DMS153 treated with DMSO at 0.1 percent for 48 hours (cell line): ENCODE data around the gene WBP4.
A peak's percentile ranks its signal among the peaks of the same experiment; 100 is the strongest.
"Not testable (repeated sequence)": the region's sequence is repeated elsewhere in the genome, so short reads cannot be mapped to it uniquely, and the experiment has no call there.

Experiments
- DNase-seq: peaks from one replicate; lab custom pipeline; 2025; ENCODE audit not compliant: unreplicated experiment; lab: John Stamatoyannopoulos, UW

Gene WBP4

GRCh38 chr13:41042419-41042818 lies 18.9 kb upstream of the WBP4 start:
- not testable (repeated sequence) for DNase-seq

DNA sequence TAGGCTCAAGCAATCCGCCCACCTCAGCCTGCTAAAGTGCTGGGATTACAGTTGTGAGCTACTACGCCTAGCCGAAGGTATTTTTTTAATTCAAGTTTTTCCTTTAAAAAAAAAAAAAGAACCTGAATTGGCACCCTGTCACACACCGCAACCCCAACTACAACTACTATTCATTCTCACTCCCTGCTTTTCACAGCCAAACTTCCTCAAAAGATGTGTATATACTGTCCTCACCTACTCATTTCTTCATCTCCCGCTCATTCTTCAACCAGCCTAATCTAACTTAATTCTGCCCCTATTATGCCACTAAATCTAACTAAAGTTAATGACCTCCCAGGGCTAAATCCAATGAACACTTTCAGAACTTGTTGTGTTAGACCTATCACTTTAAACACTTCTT lies 12.7 kb upstream of the WBP4 start:
- no peak for DNase-seq

GRCh38 chr13:41049480-41050440 lies 11.5 kb upstream of the WBP4 start:
- DNase-seq = no peak

- no peak for DNase-seq
Measured at GRCh38 chr13:41052441-41052840, 8.9 kb upstream of the WBP4 start.

DNA sequence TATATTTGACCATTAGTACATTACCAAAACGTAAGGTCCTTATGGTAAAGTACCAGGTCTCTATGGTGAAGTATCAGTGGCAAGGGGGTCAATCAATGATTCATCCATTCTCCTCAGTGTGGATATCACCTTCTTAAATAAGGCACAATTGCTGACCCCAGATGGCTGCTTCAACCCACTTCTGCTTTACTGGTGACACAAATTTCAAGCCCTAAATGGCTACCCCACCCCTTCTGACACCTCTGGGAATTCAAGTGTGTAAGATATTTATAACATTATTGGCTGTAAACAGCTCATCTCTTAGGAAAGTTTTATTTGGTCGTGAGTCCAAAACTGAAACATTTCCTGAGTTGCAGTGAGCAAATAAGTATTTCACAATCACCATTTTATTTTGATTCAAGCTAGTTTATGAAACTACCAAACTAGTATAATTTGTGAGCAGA lies 7.9 kb upstream of the WBP4 start:
- no peak for DNase-seq

- DNase-seq = peak; percentile 66
Measured at GRCh38 chr13:41054212-41054877, 7.0 kb upstream of the WBP4 start.

DNA sequence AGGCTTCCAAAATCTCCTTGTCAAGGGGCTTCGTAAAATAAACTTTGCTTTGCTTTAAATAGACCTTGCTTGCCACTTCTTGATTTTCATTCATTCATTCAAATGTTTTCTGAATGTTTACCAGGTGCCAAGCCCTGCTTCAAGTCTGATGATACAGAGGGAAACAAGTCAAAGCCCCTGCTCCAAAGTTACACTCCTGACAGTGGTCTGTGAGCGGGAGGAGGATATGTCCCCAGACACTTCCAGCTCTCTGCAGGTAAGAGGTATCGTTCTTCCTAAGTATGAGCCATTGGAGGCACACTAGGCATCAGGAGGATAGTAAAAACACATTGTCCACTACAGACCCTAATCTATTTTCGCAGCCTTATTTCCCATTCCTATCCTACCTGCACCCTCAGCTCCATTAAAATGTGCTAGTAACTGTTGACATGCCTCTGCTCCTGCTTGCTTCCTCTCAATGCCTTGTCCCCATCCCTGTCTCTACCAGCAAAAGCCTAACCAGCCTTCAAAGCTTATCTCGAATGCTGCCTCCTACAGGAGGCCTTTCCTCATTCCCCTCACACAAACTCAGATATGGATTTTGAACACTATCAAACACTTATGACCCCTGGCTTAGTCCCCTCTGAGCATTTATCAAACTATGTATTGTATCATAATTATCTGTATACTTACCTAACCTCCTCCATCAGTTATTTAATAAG lies 6.2 kb upstream of the WBP4 start:
- DNase-seq = no peak

DNA sequence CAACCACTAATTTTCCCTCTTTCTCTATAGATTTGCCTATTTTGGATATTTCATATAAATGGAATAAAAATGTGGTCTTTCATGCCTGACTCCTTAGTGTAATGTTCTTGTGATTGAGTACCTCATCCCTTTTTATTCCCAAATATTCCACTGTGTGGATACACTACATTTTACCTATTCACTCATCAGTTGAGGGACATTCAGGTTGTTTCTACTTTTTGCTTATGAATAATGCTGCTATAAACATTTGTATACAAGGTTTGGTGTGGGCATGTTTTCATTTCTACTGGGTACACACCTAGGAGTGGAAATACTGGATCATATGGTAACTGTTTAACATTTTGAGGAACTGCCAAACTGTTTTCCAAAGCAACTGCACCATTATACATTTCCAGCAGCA lies 5.1 kb upstream of the WBP4 start:
- DNase-seq = no peak

- DNase-seq = no peak
Measured at GRCh38 chr13:41056826-41057711, 4.2 kb upstream of the WBP4 start.

- DNase-seq = no peak
Measured at GRCh38 chr13:41058295-41059070, 2.8 kb upstream of the WBP4 start.

- DNase-seq = peak; percentile 47
Measured at GRCh38 chr13:41059456-41060081, 1.7 kb upstream of the WBP4 start.

- DNase-seq = peak; percentile 74
Measured at GRCh38 chr13:41060082-41060723, 1.1 kb upstream of the WBP4 start.

GRCh38 chr13:41060724-41061074 lies 610 bp upstream of the WBP4 start:
- DNase-seq = peak; percentile 74

- no peak for DNase-seq
Measured at GRCh38 chr13:41061914-41062837, 867 bp downstream of the WBP4 start.

- no peak for DNase-seq
Measured at GRCh38 chr13:41064493-41064892, 3.2 kb downstream of the WBP4 start.

GRCh38 chr13:41065078-41065477 lies 3.8 kb downstream of the WBP4 start:
- no peak for DNase-seq

DNA sequence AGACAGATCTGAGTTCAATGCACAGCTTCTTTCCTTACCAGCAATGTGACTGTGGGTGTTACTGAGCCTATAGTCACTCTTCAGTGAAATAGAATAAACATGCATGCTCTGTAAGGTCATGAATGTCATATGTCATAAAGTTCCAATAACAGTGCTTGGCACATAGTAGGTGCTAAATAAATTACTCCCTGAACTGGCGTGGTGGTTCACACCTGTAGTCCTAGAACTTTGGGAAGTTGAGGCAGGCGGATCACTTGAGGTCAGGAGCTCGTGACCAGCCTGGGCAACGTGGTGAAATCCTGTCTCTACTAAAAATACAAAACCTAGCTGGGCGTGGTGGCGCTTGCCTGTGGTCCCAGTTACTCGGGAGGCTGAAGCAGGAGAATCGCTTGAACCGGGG lies 13.2 kb downstream of the WBP4 start:
- no peak for DNase-seq

DNA sequence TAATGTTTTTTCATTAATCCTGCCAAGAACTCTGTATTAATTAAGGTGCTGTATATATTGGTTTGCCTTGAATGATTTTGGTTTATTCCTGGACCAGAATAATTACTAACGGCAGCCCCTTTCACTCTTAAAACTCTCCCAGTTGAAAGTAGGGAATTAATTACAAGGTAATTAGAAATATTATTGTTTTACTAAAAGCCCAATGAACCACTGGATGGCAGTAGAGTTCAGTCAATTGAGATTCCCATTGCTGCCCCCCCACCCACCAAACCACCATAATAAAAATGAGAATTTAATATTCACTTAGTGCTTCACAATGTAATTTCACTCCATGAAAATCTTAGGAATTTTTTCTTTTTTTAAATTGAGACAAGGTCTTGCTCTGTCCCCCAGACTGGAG lies 13.7 kb downstream of the WBP4 start:
- DNase-seq = no peak
